Fibroblast of villous mesenchyme (primary cell): ENCODE data around the gene ARHGEF37. TPM values are rescaled to one million over a fixed set of nuclear protein-coding genes. Genes with fewer than 3 reads are reported as not detected.

Source experiments
- DNase-seq: peaks from one replicate; pipeline ENCODE4 v3.0.0-alpha.2; 2010; ENCODE audit warnings: low read depth
- H3K4me3 ChIP-seq: 2 replicates; pipeline ENCODE4 v1.5.1; 2011; ENCODE audit warnings: low read depth, mild to moderate bottlenecking, low read length
- CTCF ChIP-seq: IDR thresholded peaks from 2 replicates; pipeline ENCODE4 v1.5.1; 2012; ENCODE audit warnings: low read depth, mild to moderate bottlenecking, low read length; ENCODE audit not compliant: insufficient read depth
- total RNA-seq: library from RNA; depleted of rRNA; stranded (reverse); fragments of >200 nt; gene quantifications from 2 replicates; pipeline ENCODE4 v1.2.3, GENCODE V29; 2012

Gene ARHGEF37
- total RNA-seq, 1 donor = 0.43 TPM

- no peak overlapping the region for H3K4me3 ChIP-seq
- peak; percentile 27 for DNase-seq
- no peak for TF ChIP-seq CTCF
These were observed 34.7 kb downstream of the ARHGEF37 start for GRCh38 chr5:149615976-149616375.

GRCh38 chr5:149616727-149617285 is 35.5 kb downstream of the ARHGEF37 start:
- no peak overlapping the region for H3K4me3 ChIP-seq
- no peak for DNase-seq
- no peak for TF ChIP-seq CTCF

DNA sequence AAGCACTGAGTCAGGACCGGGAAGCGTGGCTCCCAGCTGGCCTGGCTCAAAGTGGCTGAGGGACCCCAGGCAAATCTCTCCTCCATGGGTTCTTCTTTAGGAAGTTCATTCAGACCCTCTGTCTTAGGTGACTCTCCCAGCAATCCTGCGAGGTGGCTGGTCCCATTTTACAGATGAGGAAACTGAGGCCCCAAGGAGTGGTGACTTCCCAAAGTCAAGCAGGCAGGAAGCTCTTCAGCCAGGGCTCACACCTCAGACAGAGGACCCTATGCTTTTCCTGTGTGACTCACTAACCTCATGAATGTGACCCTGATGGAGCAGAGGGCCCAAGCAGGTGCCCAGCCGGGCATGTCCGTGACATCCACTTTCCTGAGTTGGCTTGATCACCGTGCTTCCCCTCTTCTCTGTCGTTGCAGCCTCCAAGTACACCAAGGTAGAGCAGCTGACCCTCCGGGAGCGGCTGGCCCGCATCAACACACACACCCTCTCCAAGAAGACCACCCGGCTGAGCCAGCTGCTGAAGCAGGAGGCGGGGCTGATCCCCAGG is 36.5 kb downstream of the ARHGEF37 start:
- H3K4me3 ChIP-seq = no peak overlapping the region
- TF ChIP-seq CTCF = no peak
- DNase-seq = no peak

DNA sequence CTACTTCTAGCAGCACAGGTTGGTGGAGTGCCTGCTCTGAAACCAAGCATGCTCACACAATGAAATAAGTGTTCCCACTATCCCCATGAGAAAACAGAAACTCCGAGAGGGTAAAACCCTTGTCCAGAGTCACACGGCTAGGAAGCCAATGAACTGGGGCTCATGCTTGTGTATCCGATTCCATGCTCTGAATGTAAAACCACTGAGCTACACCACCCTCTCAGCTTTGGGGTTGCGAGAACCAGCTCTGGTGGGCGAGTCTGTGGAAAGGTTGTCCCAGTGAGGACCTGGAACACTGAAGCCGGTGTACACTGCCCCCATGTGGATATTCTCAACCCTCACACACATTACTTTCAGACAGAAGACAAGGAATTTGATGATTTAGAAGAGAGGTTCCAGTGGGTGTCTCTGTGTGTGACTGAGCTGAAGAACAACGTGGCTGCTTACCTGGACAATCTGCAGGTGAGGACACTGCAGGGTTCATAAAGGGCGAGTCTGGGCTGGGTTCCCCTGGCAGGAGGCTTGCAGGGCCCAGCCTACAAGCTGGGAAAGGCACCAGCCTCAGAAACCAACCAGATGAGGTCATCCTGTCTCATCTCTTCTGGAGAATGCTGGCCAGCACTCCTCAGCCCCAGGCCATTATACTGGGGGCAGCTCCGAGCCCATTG is 37.4 kb downstream of the ARHGEF37 start:
- TF ChIP-seq CTCF = peak; percentile 79
- H3K4me3 ChIP-seq = no peak overlapping the region
- peak; percentile 72 for DNase-seq

- H3K4me3 ChIP-seq = no peak overlapping the region
- DNase-seq = no peak
- TF ChIP-seq CTCF = no peak
These were observed 40.3 kb downstream of the ARHGEF37 start for GRCh38 chr5:149621415-149622098.

DNA sequence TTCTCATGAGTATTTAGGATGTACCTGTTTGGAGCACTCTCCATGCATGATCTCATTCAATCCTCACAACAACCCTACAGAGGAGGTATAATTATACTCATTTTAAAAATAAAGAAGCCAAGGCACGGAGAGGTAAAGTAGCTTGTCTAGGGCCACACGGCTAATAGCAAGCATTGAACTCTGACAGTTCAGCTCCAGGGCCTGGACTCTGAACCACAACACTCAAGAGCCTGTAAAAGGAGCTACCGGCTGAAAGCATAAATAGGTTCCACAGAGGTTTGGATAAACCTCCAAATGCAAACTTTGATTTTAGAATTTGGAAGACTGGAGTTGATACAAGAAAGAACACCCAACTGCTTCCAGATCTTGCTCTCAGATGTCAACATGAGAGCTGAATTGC is 41.2 kb downstream of the ARHGEF37 start:
- no peak for DNase-seq
- no peak overlapping the region for H3K4me3 ChIP-seq
- TF ChIP-seq CTCF = no peak
